GM12801 (cell line): ENCODE results near the gene BABAM1.

ENCODE experiments used
- TF ChIP-seq, protein P1 (sequence below): IDR thresholded peaks from one replicate; pipeline ENCODE4 v1.5.1; 2011; ENCODE audit warnings: control low read depth; ENCODE audit not compliant: insufficient read length; ENCODE audit errors: extremely low read depth

BABAM1 gene

DNA sequence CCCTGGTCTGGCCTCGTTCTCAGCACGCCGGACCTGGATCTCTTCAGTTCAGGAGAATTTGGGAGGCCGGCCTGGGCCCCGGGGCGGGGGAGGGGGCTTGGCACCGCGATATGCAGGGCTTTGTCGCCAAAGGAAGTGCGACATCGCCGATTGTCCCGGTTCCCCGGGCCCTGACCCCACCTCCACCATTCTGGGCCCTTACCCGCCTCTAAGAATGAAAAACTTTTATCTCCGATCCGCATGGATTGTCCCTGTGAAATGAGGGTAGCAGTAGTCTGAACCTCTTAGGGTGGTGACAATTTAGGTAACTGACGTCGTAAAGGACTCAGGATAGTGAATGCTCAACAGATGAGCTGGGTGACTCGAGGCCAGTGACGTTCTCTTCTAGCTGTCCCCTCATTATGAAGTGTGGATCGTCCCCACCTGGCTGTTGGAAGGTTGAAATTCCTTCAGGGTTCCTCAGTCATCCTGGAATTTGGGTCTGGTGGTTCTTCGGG is 42.8 kb downstream of the BABAM1 start:
- TF ChIP-seq, protein P1, sequence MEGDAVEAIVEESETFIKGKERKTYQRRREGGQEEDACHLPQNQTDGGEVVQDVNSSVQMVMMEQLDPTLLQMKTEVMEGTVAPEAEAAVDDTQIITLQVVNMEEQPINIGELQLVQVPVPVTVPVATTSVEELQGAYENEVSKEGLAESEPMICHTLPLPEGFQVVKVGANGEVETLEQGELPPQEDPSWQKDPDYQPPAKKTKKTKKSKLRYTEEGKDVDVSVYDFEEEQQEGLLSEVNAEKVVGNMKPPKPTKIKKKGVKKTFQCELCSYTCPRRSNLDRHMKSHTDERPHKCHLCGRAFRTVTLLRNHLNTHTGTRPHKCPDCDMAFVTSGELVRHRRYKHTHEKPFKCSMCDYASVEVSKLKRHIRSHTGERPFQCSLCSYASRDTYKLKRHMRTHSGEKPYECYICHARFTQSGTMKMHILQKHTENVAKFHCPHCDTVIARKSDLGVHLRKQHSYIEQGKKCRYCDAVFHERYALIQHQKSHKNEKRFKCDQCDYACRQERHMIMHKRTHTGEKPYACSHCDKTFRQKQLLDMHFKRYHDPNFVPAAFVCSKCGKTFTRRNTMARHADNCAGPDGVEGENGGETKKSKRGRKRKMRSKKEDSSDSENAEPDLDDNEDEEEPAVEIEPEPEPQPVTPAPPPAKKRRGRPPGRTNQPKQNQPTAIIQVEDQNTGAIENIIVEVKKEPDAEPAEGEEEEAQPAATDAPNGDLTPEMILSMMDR: no peak

- TF ChIP-seq, protein P1: no peak
These were observed 44.4 kb downstream of the BABAM1 start for GRCh38 chr19:17311455-17312188.

GRCh38 chr19:17312189-17313113 is 45.2 kb downstream of the BABAM1 start:
- TF ChIP-seq, protein P1: no peak

- TF ChIP-seq, protein P1: no peak
These were observed 46.9 kb downstream of the BABAM1 start for GRCh38 chr19:17314007-17314593.

GRCh38 chr19:17318966-17319365 is 51.7 kb downstream of the BABAM1 start:
- TF ChIP-seq, protein P1: no peak

GRCh38 chr19:17319473-17320238 is 52.4 kb downstream of the BABAM1 start:
- TF ChIP-seq, protein P1: no peak
